Measurements from ENCODE around the gene RAB11FIP3. TPM values are rescaled to one million over a fixed set of nuclear protein-coding genes. Genes with fewer than 3 reads are reported as not detected.

RAB11FIP3 gene
- total and polyA plus RNA-seq, 9 of the 15 experiments (the other 6 are each of a cell fraction or from before 2014, with no cell fraction given): 0.46 to 13.1 (median 4.3) TPM

DNA sequence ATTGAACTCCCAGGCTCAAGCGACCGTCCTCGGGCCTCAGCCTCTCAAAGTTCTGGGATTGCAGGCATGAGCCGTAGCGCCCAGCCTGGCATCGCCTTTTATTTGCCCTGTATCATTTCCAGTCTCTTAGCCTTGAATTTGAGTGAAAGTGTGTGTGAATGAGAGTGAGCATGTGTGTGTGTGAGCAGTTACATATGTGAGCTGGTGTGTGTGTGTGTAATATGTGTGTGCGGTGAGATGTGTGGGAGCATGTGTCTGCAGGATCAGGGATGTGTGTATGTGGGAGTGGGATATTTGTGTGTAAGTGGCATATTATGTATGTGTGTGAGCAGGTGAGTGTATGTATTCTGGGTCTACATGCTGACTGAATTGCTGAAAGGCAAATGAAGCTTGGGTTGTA lies 5.5 kb downstream of the RAB11FIP3 start:
- no peak overlapping the region for H3K4me3 ChIP-seq
- peaks cover 7 to 19% of the 10 kb centered on the region in 2 experiments; a peak in 3 of 5 replicates for H3K4me1 ChIP-seq (replicated peaks in 1 of 2; ENCODE audit: control insufficient read depth in 2 of 2, insufficient read depth in 2 of 2, low read length in 2 of 2)
- H3K4me2 ChIP-seq (ENCODE audit: insufficient read depth, low read length): no peak overlapping the region
- intact Hi-C loops (cut with micrococcal nuclease) (no loop called here), in situ Hi-C loops (cut with MboI) (no loop called here)
- WGBS (ENCODE audit: insufficient coverage, low coverage, missing lambda C conversion rate): 92% methylated on average over 7 of the region's 7 CpGs
- FAIRE-seq: no peak
- no peaks in the 10 kb centered on the region for H4K20me1 ChIP-seq (replicated peaks; ENCODE audit: control insufficient read depth, insufficient read depth, low read length)
- no peak overlapping the region for H3K9ac ChIP-seq (ENCODE audit: insufficient read depth in 1 of 2, low read depth in 2 of 2, low read length in 2 of 2)
- ATAC-seq: no peak
- no peak for DNase-seq (ENCODE audit: extremely low read depth in 1 of 4, low spot score in 3 of 4)
- H3K9me1 ChIP-seq (ENCODE audit: control insufficient read depth, insufficient read depth, low read length): no peaks in the 10 kb centered on the region
- no TSS peak for BruUV-seq (replicated peaks)
- ChIA-PET POLR2A (interaction anchor here (0.6 to 1.2 kb wide), 2 partner anchors 14 to 16 kb away, joined by 3 to 4 read pairs; no protein-coding TSS in a partner anchor), CTCF (ENCODE audit: low intra/inter-chr PET ratio) (no interaction called here)
- no peaks in the 10 kb centered on the region; the same call in 2 of the 3 replicates for H3K36me3 ChIP-seq (ENCODE audit: control insufficient read depth, insufficient read depth, low read length)
- no peaks in the 10 kb centered on the region for H3K9me3 ChIP-seq (replicated peaks; ENCODE audit: control insufficient read depth, insufficient read depth, low read depth, low read length)
- TF ChIP-seq SMARCE1 (IDR thresholded peaks at IDR 0.05) (no peak), SRF (CRISPR knock-in tag; IDR thresholded peaks at IDR 0.05) (no peak), ZHX1 (conservative IDR thresholded peaks at IDR 0.05; ENCODE audit: low read length) (no peak), ZBTB17 (CRISPR knock-in tag; IDR thresholded peaks at IDR 0.05) (no peak), KLF13 (tag; IDR thresholded peaks at IDR 0.05; ENCODE audit: borderline replicate concordance, low read depth) (no peak), ZSCAN32 (CRISPR knock-in tag; IDR thresholded peaks at IDR 0.05) (no peak), ZNF77 (CRISPR knock-in tag; IDR thresholded peaks at IDR 0.05) (no peak), ELF4 (CRISPR knock-in tag; IDR thresholded peaks at IDR 0.05) (no peak), SNRNP70 (optimal IDR thresholded peaks at IDR 0.05; ENCODE audit: low read depth, low read length) (no peak), MED1 (CRISPR knock-in tag; IDR thresholded peaks at IDR 0.05; ENCODE audit: borderline replicate concordance) (no peak), ILF3 (IDR thresholded peaks at IDR 0.05; ENCODE audit: borderline replicate concordance) (no peak), IRF2 (CRISPR knock-in tag; IDR thresholded peaks at IDR 0.05) (no peak), PHF8 (IDR thresholded peaks at IDR 0.05; ENCODE audit: borderline replicate concordance, low read length) (no peak)
- TF ChIP-seq, protein P1, sequence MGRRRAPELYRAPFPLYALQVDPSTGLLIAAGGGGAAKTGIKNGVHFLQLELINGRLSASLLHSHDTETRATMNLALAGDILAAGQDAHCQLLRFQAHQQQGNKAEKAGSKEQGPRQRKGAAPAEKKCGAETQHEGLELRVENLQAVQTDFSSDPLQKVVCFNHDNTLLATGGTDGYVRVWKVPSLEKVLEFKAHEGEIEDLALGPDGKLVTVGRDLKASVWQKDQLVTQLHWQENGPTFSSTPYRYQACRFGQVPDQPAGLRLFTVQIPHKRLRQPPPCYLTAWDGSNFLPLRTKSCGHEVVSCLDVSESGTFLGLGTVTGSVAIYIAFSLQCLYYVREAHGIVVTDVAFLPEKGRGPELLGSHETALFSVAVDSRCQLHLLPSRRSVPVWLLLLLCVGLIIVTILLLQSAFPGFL (CRISPR knock-in tag; IDR thresholded peaks at IDR 0.05): no peak
- H3K79me2 ChIP-seq (ENCODE audit: control insufficient read depth, insufficient read depth, low read length): peaks cover 8% of the 10 kb centered on the region; the same call in 2 of the 3 replicates
- H3K27me3 ChIP-seq (ENCODE audit: control insufficient read depth in 2 of 2, insufficient read depth in 2 of 2, low read length in 2 of 2): no peaks in the 10 kb centered on the region
- H3K27ac ChIP-seq (ENCODE audit: extremely low read depth, low read depth, low read length): no peak overlapping the region
- no peak overlapping the region for H2AFZ ChIP-seq (ENCODE audit: low read depth, low read length)

All from K562 (cell line).